Stomach smooth muscle (tissue), 2 donors: Measurements from ENCODE around the gene TOMM6.
"Not testable (repeated sequence)": the region's sequence is repeated elsewhere in the genome, so short reads cannot be mapped to it uniquely, and the experiment has no call there.

ENCODE experiments used
- H3K27ac ChIP-seq: one replicate; pipeline ENCODE4 v1.7.0; 2013; ENCODE audit warnings: mild to moderate bottlenecking, low read length, inconsistent platforms
- H3K27me3 ChIP-seq, 2 donors: one replicate each; pipeline ENCODE4 v1.7.0; 2013; ENCODE audit warnings: low read length in 2 of 2; ENCODE audit not compliant: insufficient read depth in 2 of 2, control insufficient read depth in 1 of 2
- H3K36me3 ChIP-seq, 2 donors: one replicate each; pipeline ENCODE4 v1.7.0; 2013; ENCODE audit warnings: low read length in 2 of 2; ENCODE audit not compliant: control insufficient read depth in 2 of 2, insufficient read depth in 2 of 2
- H3K4me1 ChIP-seq: one replicate; pipeline ENCODE4 v1.7.0; 2013; ENCODE audit warnings: low read length; ENCODE audit not compliant: control insufficient read depth, insufficient read depth
- H3K4me3 ChIP-seq, 2 donors: one replicate each; pipeline ENCODE4 v1.7.0; 2013; ENCODE audit warnings: low read length in 2 of 2
- H3K9ac ChIP-seq, 2 donors: one replicate each; pipeline ENCODE4 v1.7.0; 2013; ENCODE audit warnings: low read length in 2 of 2, mild to moderate bottlenecking in 1 of 2
- H3K9me3 ChIP-seq, 2 donors: one replicate each; pipeline ENCODE4 v1.7.0; 2013; ENCODE audit warnings: low read length in 2 of 2; ENCODE audit not compliant: control insufficient read depth in 2 of 2
- donor health status: healthy.
- donor health status: Pancreatic carcinoma.

TOMM6 gene

DNA sequence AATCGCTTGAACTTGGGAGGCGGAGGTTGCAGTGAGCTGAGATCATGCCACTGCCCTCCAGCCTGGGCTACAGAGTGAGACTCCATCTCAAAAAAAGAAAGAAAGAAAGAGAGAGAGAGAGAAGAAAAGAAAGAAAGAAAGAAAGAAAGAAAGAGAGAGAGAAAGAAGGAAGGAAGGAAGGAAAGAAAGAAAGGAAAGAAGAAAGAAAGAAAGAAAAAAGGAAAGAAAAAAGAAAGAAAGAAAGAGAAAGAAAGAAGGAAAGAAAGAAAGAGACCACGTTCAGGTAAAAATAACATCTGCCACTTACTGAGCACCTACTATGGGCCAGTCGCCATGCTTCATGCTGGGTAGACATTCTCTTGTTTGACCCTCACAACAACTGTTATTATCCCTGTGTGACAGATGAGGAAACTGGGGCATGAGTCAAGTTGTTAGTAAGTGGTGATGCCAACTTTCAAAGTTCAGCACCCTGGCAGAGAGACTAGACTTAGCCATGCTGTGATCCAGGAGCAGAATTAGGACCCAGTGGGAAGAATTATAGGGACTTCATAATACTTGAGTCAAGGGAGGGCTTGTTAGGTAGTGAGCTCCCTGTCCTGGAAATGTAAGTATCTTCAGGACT lies 21.3 kb upstream of the TOMM6 start:
- not testable (repeated sequence) for H3K36me3 ChIP-seq, H3K27ac ChIP-seq, H3K4me3 ChIP-seq, H3K9me3 ChIP-seq, H3K27me3 ChIP-seq, H3K9ac ChIP-seq
- H3K4me1 ChIP-seq, result peaks cover 12% of the 10 kb centered on the region

DNA sequence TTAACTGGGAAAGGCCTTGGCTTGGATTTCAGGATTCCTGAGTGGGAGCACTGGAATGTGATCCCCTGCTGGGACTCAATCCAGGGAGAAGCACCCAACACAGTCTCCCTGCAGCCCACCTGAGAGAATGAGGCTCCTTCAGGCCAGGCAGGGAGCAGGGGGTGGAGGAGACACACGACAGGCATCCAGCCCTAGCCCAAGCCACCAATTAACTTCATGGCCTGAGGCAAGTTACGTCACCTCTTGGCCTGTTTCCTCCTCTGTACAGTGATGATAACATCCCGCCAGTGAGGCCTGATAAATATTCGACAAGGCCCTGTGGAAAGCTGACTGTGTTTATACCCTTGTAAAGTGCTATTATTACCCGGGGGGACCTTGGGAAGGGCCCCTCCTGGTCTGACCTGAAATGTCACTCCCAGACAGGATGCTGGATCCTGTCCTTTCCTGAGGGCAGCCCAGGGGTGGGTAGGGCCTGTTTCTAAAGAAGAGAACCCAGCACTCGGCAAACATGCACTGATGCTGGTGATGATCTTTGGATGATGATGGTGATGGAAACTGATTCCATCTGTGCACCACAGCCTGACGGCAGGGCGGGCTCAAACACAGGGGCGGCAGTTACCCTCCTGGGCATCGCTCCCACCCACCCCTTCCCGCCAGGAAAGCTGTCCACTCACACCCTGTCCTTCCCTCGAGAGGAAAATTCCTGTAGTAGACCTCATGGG lies 20.2 kb upstream of the TOMM6 start:
- H3K9ac ChIP-seq, result peak overlapping the region in 1 of 2 donors; percentile 42
- no peak overlapping the region for H3K4me3 ChIP-seq
- no peak overlapping the region for H3K27ac ChIP-seq

DNA sequence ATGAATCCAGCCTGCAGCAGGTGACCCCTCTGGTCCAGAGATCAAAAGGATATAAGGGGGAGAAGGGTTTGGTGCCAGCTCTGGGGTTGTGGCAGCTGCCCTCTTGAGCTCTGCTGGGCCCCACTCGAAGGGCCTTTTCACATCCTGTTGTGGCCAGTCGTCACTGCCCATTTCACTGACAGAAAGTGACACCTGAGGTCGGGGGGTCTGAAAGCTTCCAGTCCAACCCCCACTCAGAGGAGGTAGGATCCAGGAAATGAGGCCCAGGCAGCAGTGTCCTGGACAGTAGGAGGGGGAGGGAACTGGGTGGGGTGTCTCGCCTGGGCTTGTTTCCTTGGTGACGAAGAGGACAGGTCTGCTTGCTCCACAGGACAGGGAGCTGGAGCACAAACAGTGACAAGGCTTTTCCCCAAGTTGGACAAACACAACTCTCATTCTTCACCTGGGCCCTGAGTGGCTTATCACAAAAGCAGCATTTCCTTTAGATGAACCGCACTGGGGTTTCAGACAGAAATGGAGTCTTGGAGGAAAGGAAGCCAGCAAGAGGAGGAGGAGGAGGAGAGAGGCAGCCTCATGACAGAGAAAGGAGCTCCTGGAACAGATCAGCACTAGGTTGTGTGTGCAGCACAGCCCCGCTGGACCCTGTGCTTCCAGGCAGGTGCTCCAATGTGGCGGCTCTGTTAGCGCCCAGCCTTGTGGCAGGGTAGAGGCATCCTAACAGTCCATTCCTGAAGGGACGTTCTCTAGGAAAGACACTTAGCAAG lies 18.8 kb upstream of the TOMM6 start:
- Histone ChIP-seq H3K27ac (no peak overlapping the region), H3K4me3 (no peak overlapping the region), H3K4me1 (peaks cover 12% of the 10 kb centered on the region), H3K36me3 (peaks cover 8 to 22% of the 10 kb centered on the region in 2 donors), H3K27me3 (no peaks in the 10 kb centered on the region), H3K9ac (no peak overlapping the region), H3K9me3 (no peaks in the 10 kb centered on the region)

More for the DNA sequence above, 20.2 kb upstream of the TOMM6 start:
- Histone ChIP-seq H3K9me3 (no peaks in the 10 kb centered on the region), H3K36me3 (peaks cover 5 to 16% of the 10 kb centered on the region in 2 donors), H3K4me1 (peaks cover 12% of the 10 kb centered on the region), H3K27me3 (no peaks in the 10 kb centered on the region)

DNA sequence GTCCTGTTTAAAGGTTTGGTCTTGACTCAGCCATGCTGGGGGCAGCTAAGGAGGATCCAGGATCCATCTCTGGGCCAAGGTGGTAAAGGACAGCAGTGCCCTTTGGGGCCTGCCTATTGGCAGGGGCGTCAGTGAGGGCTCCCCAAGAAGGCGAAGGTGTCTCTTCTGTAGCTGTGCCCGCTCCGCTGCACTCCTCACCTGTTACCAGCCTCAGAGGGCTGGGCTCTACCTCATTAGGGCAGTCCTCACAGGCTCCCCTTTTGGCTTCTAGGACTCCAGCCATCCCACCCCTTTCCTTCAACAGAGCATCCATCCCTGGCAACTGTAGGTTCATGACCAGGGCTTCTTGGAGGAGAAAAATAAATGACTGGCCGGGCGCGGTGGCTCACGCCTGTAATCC lies 18.1 kb upstream of the TOMM6 start:
- peaks cover 12% of the 10 kb centered on the region for H3K4me1 ChIP-seq
- H3K27me3 ChIP-seq, result no peaks in the 10 kb centered on the region
- peaks cover 11 to 25% of the 10 kb centered on the region in 2 donors for H3K36me3 ChIP-seq
- no peak overlapping the region for H3K9ac ChIP-seq
- H3K27ac ChIP-seq, result no peak overlapping the region
- H3K9me3 ChIP-seq, result no peaks in the 10 kb centered on the region
- H3K4me3 ChIP-seq, result no peak overlapping the region

DNA sequence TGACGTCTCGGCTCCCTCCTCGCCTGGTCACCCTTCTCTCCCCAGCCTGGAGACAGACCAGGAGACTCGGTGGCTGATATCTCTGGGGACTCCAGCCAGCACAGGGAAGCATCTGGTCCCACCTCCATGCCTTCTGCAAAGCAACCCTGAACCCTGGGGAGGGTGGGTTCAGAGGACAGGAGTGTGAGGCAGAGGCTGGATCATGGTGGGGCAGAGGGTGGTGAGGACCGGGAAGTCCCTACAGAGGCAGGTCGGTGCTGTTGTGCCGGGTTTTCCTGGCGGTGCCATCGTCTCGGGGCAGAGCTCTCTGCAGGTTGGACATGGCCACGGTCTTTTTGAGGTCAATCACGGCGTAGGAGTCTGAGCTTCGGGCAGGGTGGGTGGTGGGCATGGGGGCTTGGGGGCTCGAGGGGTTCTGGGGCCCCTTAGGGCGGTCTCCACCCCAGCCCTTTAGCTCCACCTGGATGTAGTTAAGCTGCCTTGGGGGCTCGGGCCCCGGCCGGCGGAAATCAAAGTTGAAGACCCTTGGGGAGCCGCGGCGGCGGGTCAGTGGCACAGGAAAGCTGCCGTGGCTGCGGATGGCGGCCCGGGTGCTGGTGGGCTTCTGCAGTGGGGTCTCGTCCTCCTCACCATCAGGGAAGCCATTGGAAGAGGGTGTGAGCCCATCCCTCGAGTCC lies 17.0 kb upstream of the TOMM6 start:
- Histone ChIP-seq H3K27me3 (no peaks in the 10 kb centered on the region), H3K9me3 (no peaks in the 10 kb centered on the region), H3K4me1 (peaks cover 12% of the 10 kb centered on the region), H3K4me3 (no peak overlapping the region), H3K9ac (no peak overlapping the region), H3K27ac (no peak overlapping the region), H3K36me3 (peaks cover 22 to 35% of the 10 kb centered on the region in 2 donors)

DNA sequence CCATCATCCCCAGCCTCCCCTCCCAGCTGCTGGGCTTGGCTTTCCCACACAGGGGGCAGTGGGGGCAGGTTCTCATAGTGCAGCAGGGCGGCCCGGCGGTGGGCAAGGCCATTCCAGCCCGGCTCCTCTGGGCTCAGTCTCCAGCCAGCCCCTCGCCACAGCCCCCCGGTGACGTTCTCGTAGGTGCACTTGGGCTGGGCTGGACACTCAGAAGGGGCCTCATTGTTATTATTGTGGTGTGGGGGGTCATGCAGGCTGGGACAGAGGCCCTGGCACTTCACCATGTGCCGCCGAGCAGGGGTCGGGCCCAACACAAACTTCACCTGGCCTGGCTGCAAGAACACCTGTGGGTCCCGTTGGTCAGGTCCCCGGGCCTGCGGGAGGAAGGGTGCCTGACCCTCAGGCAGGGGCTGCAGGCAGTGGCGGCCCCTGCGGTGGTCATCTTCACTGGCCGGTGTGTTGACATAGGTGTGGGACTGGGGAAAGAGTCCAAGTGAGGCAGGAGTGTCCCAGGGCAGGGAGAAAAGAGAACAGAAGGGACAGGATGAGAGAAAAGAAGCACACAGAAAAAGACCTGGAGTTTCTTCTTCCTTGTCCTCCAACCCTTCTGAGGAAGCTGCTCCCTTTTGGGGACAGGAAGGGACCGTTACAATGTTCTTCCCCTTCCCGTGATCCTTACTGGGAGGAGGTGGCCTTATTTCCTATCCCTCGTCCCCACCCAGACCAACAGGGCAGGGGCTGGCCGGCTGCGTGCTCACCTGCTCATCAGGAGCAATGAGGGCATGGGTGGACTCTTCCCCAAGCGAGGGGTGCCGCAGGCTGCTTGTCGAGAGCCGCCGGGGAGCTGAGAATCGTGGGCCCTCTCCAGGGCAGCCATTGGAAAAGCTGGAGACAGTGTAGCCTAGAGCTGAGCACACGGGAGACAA lies 16.2 kb upstream of the TOMM6 start:
- Histone ChIP-seq H3K36me3 (peaks cover 25 to 38% of the 10 kb centered on the region in 2 donors), H3K27me3 (no peaks in the 10 kb centered on the region), H3K9ac (no peak overlapping the region), H3K27ac (no peak overlapping the region), H3K4me1 (peaks cover 12% of the 10 kb centered on the region), H3K9me3 (no peaks in the 10 kb centered on the region), H3K4me3 (no peak overlapping the region)

DNA sequence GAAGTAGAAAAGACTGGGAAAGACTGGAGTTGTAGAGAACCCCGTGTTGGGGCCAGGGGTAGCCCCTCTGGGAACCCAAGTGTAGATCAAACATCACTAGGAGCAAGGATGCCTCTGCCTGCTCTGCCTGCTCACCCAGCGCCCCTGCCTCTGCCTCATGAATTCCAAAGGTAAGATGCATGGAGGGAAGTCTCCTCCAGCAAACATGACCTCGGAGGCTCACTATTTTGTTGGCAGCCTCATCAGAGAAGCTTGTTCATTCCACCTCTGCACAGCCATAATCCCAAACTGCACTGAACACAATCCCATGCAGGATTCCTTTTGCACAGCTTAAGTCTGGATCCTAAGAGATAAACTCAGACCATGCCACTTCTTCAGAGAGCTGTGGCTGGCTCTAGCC lies 12.7 kb upstream of the TOMM6 start:
- Histone ChIP-seq H3K36me3 (peaks cover 25 to 48% of the 10 kb centered on the region in 2 donors), H3K27ac (no peak overlapping the region), H3K4me3 (no peak overlapping the region), H3K4me1 (peaks cover 7% of the 10 kb centered on the region), H3K9me3 (no peaks in the 10 kb centered on the region), H3K27me3 (no peaks in the 10 kb centered on the region), H3K9ac (no peak overlapping the region)

DNA sequence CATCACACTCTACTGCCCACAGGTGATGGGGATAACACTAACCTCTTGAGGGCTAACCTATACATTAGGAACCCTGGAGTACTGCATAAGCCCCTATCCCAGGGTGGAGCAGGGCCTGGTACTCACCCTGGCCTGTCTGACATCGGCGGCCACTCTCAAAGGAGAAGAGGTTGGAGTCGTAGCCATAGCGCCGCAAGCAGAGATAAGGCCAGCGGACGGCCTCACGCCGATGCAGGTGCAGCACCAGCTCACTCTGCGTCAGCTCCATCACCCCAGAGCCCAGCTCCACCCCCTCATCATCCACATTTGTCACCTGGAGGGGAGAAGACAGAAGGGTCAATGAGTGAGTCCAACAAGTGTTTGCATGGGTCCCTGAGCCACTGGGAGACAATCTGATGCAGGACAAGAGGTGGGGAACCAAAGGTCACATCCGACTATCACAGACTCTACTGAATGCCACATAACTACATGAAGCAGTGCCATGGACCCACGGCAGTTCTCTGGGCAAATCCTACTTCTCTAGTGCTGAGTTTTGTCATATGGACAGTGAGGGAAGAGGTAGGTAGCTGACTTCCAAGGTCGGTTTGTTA lies 12.1 kb upstream of the TOMM6 start:
- Histone ChIP-seq H3K4me3 (no peak overlapping the region), H3K27me3 (no peaks in the 10 kb centered on the region), H3K4me1 (peaks cover 7% of the 10 kb centered on the region), H3K9ac (no peak overlapping the region), H3K27ac (no peak overlapping the region), H3K36me3 (peaks cover 25 to 45% of the 10 kb centered on the region in 2 donors), H3K9me3 (no peaks in the 10 kb centered on the region)

DNA sequence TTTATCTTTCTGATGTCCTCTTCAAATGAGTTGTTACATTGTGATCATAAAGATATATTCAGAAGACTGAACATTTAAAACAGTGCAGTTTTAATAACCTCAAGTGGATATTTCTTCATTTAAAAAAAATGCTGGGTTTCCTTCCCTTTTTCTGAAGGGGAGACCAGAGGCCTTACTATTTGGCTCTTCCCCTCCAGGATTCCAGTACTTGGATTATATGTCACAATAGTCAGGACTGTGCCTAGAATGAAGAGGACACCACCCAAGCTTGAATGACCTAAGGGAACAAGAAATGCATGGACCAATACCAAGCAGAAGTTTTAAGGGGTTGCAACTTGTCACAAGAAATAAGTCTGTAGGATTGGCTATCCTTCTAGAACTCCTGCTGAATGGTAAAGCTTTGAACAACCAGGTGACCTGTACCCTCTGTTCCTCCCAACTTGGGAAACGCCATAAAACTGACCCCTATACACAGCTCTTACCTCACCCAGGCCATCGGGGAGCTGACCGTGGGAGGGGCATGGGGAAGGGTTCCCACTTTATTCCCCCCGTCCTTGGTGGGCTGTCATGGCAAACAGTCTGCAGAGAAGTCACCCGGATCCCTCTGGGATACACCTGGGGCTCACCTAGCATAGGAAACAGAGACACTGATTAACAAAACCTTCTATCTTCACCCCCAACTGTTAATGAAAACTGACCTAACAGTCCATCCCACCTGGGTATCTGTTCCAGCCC lies 9.8 kb upstream of the TOMM6 start:
- no peaks in the 10 kb centered on the region for H3K9me3 ChIP-seq
- H3K9ac ChIP-seq, result no peak overlapping the region
- no peak overlapping the region for H3K27ac ChIP-seq
- H3K4me1 ChIP-seq, result peaks cover 19% of the 10 kb centered on the region
- H3K27me3 ChIP-seq, result no peaks in the 10 kb centered on the region
- no peak overlapping the region for H3K4me3 ChIP-seq
- peaks cover 17 to 29% of the 10 kb centered on the region in 2 donors for H3K36me3 ChIP-seq
